H54 (cell line): ENCODE results near the gene GSTA2.
"Not testable (repeated sequence)": the region's sequence is repeated elsewhere in the genome, so short reads cannot be mapped to it uniquely, and the experiment has no call there.

Experiments
- DNase-seq: peaks from one replicate; pipeline ENCODE4 v3.0.0; 2011; ENCODE audit warnings: low spot score, mixed read lengths; ENCODE audit not compliant: insufficient read length
- FAIRE-seq: peaks from 3 replicates; lab custom pipeline; 2011; peaks lifted over from hg19 to GRCh38; lab: Jason Lieb, UNC
- POLR2A ChIP-seq: IDR thresholded peaks from 2 replicates; pipeline ENCODE4 v1.6.1; 2011; ENCODE audit warnings: low read depth, mild to moderate bottlenecking, low read length

Gene GSTA2

GRCh38 chr6:52779237-52779636 lies 16.0 kb upstream of the GSTA2 start:
- no peak for TF ChIP-seq POLR2A
- FAIRE-seq (no peak), DNase-seq (no peak)

DNA sequence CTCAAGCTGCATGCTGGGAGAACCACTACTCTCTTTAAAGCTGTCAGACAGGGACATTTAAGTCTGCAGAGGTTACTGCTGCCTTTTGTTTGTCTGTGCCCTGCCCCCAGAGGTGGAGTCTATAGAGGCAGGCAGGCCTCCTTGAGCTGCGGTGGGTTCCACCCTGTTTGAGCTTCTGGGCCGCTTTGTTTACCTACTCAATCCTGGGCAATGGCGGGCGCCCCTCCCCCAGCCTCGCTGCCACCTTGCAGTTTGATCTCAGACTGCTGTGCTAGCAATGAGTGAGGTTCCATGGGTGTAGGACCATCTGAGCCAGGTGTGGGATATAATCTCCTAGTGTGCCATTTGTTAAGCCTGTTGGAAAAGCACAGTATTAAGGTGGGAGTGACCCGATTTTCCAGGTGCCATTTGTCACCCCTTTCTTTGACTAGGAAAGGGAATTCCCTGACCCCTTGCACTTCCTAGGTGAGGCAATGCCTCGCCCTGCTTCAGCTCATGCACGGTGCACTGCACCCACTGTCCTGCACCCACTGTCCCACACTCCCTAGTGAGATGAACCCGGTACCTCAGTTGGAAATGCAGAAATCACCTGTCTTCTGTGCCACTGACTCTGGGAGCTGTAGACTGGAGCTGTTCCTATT lies 13.6 kb upstream of the GSTA2 start:
- DNase-seq, FAIRE-seq: not testable (repeated sequence)

DNA sequence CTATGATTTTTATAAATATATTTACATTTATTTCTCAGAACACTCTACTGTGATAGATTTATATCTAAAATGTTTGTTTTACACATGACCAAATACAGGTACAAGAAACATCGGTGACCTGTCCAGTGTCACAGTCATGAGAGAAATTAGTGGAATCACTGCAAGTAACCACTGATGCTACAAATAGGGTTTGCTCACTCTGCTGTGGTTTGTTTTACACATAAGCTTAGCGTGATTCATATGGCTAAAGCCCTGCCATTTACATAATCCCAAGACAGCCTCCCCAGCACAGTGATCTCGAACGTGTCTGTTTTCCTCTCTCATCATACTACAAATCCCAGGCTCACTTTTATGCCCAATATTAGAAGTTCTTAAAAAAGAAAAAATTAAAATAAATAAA lies 6.1 kb upstream of the GSTA2 start:
- not testable (repeated sequence) for DNase-seq, FAIRE-seq

- not testable (repeated sequence) for DNase-seq, FAIRE-seq
Measured at GRCh38 chr6:52767658-52768057, 4.4 kb upstream of the GSTA2 start.

- not testable (repeated sequence) for DNase-seq, FAIRE-seq
Measured at GRCh38 chr6:52761673-52762491, 1.4 kb downstream of the GSTA2 start.

- FAIRE-seq (no peak), DNase-seq (no peak)
- no peak for TF ChIP-seq POLR2A
Measured at GRCh38 chr6:52760105-52760765, 3.0 kb downstream of the GSTA2 start.

- FAIRE-seq (no peak), DNase-seq (no peak)
- TF ChIP-seq POLR2A, result no peak
Measured at GRCh38 chr6:52759085-52759484, 4.2 kb downstream of the GSTA2 start.

GRCh38 chr6:52757651-52758338 lies 5.5 kb downstream of the GSTA2 start:
- not testable (repeated sequence) for DNase-seq, FAIRE-seq

- no peak for TF ChIP-seq POLR2A
- DNase-seq (no peak), FAIRE-seq (no peak)
Measured at GRCh38 chr6:52754443-52754842, 8.8 kb downstream of the GSTA2 start.

- DNase-seq, FAIRE-seq: not testable (repeated sequence)
Measured at GRCh38 chr6:52753137-52753536, 10.1 kb downstream of the GSTA2 start.

DNA sequence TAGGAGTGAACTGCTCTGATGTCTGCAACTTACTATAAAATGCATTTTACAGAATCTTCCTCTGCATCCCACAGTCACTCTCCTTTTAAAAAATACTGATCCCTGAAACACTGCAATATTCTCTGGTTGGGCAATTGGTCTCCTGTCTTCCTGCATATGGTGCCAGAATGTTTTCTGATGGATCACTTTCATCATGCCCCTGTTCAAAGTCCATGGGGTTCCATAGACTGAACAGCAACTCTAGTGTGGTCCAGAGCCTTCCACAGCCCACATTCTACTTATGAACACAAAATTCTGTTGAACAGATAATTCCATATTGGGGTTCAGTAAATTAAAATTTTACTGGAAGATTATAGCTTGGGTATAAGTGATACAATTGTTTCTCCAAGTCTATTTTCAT lies 11.0 kb downstream of the GSTA2 start:
- no peak for TF ChIP-seq POLR2A
- FAIRE-seq (no peak), DNase-seq (no peak)

DNA sequence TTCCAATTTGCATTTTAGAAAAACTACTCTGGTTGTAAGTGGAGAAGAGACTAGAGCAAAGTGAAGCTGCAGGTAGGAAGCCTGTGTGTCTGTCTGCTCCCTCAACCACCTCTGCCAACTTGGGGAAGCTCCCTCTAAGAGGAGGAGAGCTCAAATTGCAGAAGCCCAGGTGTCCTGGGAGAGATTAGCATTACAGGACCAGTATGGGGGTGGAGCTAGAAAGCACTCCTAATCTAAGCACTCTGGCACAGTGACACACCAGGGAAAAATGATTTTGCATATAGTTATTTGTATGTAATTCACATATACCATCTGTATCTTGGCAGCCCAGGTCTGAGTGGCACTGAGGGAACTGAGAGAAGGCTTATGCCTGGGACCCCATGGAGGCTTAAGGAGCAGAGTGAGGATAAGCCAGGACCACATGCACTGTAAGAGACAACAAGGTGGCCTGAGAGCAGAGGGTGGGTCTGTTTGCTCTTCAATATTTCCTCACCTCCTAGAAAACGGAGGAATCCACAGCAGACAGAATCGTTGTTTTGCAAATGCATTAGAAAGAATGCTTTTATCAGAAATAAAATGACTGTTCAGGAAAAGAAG lies 13.6 kb downstream of the GSTA2 start:
- FAIRE-seq (no peak), DNase-seq (no peak)
- no peak for TF ChIP-seq POLR2A

DNA sequence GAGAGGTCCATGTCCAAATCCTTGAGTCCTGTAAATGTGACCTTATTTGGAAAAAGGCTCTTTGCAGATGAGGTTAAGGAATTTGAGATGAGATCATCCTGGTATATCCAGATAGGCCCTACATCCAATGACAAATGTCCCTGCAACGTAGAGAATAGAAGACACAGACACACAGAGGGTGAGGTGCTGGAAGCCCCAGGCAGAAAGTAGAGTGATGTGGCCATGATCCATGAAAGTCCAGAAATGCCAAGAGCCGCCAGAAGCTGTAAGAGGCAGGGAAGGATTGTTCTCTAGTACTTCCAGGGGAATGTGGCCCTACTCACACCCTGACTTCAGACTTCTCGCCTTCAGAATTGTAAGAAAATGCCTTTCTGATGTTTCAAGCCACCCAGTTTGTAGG lies 16.0 kb downstream of the GSTA2 start:
- not testable (repeated sequence) for DNase-seq, FAIRE-seq

GRCh38 chr6:52746213-52746612 lies 17.1 kb downstream of the GSTA2 start:
- FAIRE-seq, result no peak
- no peak for DNase-seq
- no peak for TF ChIP-seq POLR2A
